ENCODE measurements around the gene PTPN23.
A peak's percentile ranks its signal among the peaks of the same experiment; 100 is the strongest.

Gene PTPN23

GRCh38 chr3:47434849-47435248, 54.0 kb downstream of the PTPN23 start (continued):
- TF ChIP-seq TCF4 (CRISPR knock-in tag; IDR thresholded peaks at IDR 0.05; ENCODE audit: borderline replicate concordance) = no peak
- no peak for TF ChIP-seq ZFP30 (CRISPR knock-in tag; IDR thresholded peaks at IDR 0.05)
- no peak for TF ChIP-seq TOX (CRISPR knock-in tag; IDR thresholded peaks at IDR 0.05; ENCODE audit: borderline replicate concordance)
- no peak for TF ChIP-seq CSDC2 (CRISPR knock-in tag; IDR thresholded peaks at IDR 0.05)
- TF ChIP-seq PPARA (CRISPR knock-in tag; IDR thresholded peaks at IDR 0.05; ENCODE audit: borderline replicate concordance) = no peak
- TF ChIP-seq ZC3H10 (CRISPR knock-in tag; IDR thresholded peaks at IDR 0.05) = no peak
- TF ChIP-seq BACH2 (CRISPR knock-in tag; IDR thresholded peaks at IDR 0.05; ENCODE audit: borderline replicate concordance) = no peak

GRCh38 chr3:47436180-47436579, 55.4 kb downstream of the PTPN23 start:
- TF ChIP-seq ZNF70 (CRISPR knock-in tag; IDR thresholded peaks at IDR 0.05) = no peak
- no peak for TF ChIP-seq BACH2 (CRISPR knock-in tag; IDR thresholded peaks at IDR 0.05; ENCODE audit: borderline replicate concordance)
- TF ChIP-seq ZFP30 (CRISPR knock-in tag; IDR thresholded peaks at IDR 0.05) = no peak
- no peak for TF ChIP-seq ARNTL (CRISPR knock-in tag; IDR thresholded peaks at IDR 0.05; ENCODE audit: borderline replicate concordance, low read depth)
- TF ChIP-seq, protein P1, sequence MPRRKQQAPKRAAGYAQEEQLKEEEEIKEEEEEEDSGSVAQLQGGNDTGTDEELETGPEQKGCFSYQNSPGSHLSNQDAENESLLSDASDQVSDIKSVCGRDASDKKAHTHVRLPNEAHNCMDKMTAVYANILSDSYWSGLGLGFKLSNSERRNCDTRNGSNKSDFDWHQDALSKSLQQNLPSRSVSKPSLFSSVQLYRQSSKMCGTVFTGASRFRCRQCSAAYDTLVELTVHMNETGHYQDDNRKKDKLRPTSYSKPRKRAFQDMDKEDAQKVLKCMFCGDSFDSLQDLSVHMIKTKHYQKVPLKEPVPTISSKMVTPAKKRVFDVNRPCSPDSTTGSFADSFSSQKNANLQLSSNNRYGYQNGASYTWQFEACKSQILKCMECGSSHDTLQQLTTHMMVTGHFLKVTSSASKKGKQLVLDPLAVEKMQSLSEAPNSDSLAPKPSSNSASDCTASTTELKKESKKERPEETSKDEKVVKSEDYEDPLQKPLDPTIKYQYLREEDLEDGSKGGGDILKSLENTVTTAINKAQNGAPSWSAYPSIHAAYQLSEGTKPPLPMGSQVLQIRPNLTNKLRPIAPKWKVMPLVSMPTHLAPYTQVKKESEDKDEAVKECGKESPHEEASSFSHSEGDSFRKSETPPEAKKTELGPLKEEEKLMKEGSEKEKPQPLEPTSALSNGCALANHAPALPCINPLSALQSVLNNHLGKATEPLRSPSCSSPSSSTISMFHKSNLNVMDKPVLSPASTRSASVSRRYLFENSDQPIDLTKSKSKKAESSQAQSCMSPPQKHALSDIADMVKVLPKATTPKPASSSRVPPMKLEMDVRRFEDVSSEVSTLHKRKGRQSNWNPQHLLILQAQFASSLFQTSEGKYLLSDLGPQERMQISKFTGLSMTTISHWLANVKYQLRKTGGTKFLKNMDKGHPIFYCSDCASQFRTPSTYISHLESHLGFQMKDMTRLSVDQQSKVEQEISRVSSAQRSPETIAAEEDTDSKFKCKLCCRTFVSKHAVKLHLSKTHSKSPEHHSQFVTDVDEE (CRISPR knock-in tag; IDR thresholded peaks at IDR 0.05) = no peak
- TF ChIP-seq ESRRG (CRISPR knock-in tag; IDR thresholded peaks at IDR 0.05) = no peak
- TF ChIP-seq OSR1 (CRISPR knock-in tag; IDR thresholded peaks at IDR 0.05) = no peak
- no peak for TF ChIP-seq SNAI2 (CRISPR knock-in tag; IDR thresholded peaks at IDR 0.05)
- TF ChIP-seq ZFP3 (CRISPR knock-in tag; IDR thresholded peaks at IDR 0.05) = no peak
- ATAC-seq = no peak

DNA sequence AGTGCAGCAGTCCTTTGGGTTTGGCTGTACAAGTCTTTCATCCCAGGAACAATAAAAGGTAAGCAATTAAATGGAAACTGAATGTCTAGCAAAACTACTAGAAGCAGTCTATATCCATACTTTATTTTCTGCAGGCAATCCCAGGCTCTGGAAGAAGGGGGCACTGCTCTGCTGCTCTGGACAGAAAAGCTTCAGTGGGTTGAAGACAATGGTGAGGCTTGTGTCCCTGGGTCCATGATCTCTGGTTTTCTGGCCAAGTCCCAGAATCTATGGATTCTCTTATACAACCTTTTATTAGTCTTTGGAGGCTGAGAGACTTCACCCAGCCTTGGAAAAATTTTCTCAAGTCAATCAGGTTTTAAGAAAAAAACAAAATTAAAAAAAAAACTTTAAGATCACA, 59.3 kb downstream of the PTPN23 start:
- TF ChIP-seq, protein P2, sequence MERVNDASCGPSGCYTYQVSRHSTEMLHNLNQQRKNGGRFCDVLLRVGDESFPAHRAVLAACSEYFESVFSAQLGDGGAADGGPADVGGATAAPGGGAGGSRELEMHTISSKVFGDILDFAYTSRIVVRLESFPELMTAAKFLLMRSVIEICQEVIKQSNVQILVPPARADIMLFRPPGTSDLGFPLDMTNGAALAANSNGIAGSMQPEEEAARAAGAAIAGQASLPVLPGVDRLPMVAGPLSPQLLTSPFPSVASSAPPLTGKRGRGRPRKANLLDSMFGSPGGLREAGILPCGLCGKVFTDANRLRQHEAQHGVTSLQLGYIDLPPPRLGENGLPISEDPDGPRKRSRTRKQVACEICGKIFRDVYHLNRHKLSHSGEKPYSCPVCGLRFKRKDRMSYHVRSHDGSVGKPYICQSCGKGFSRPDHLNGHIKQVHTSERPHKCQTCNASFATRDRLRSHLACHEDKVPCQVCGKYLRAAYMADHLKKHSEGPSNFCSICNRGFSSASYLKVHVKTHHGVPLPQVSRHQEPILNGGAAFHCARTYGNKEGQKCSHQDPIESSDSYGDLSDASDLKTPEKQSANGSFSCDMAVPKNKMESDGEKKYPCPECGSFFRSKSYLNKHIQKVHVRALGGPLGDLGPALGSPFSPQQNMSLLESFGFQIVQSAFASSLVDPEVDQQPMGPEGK (CRISPR knock-in tag; IDR thresholded peaks at IDR 0.05; ENCODE audit: borderline replicate concordance) = no peak
- no peak for TF ChIP-seq OSR1 (CRISPR knock-in tag; IDR thresholded peaks at IDR 0.05)
- TF ChIP-seq BACH2 (CRISPR knock-in tag; IDR thresholded peaks at IDR 0.05; ENCODE audit: borderline replicate concordance) = no peak
- TF ChIP-seq ISL1 (CRISPR knock-in tag; IDR thresholded peaks at IDR 0.05) = no peak
- TF ChIP-seq ESRRG (CRISPR knock-in tag; IDR thresholded peaks at IDR 0.05) = no peak
- TF ChIP-seq, protein P3, sequence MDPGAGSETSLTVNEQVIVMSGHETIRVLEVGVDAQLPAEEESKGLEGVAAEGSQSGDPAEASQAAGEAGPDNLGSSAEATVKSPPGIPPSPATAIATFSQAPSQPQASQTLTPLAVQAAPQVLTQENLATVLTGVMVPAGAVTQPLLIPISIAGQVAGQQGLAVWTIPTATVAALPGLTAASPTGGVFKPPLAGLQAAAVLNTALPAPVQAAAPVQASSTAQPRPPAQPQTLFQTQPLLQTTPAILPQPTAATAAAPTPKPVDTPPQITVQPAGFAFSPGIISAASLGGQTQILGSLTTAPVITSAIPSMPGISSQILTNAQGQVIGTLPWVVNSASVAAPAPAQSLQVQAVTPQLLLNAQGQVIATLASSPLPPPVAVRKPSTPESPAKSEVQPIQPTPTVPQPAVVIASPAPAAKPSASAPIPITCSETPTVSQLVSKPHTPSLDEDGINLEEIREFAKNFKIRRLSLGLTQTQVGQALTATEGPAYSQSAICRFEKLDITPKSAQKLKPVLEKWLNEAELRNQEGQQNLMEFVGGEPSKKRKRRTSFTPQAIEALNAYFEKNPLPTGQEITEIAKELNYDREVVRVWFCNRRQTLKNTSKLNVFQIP (CRISPR knock-in tag; IDR thresholded peaks at IDR 0.05; ENCODE audit: borderline replicate concordance, low read depth) = no peak
- TF ChIP-seq ZNF565 (CRISPR knock-in tag; conservative IDR thresholded peaks at IDR 0.05; ENCODE audit: low read depth) = no peak
- TF ChIP-seq ARNTL (CRISPR knock-in tag; IDR thresholded peaks at IDR 0.05; ENCODE audit: borderline replicate concordance, low read depth) = no peak
- ATAC-seq = peak; percentile 55; the same call in 1 of the 3 replicates

- ATAC-seq = no peak
- TF ChIP-seq ZNF70 (CRISPR knock-in tag; IDR thresholded peaks at IDR 0.05) (no peak), BACH2 (CRISPR knock-in tag; IDR thresholded peaks at IDR 0.05; ENCODE audit: borderline replicate concordance) (no peak), ZC3H10 (CRISPR knock-in tag; IDR thresholded peaks at IDR 0.05) (no peak), SNAI2 (CRISPR knock-in tag; IDR thresholded peaks at IDR 0.05) (no peak), ZNF8 (CRISPR knock-in tag; IDR thresholded peaks at IDR 0.05) (no peak), PPARA (CRISPR knock-in tag; IDR thresholded peaks at IDR 0.05; ENCODE audit: borderline replicate concordance) (no peak), ARNTL (CRISPR knock-in tag; IDR thresholded peaks at IDR 0.05; ENCODE audit: borderline replicate concordance, low read depth) (no peak), RARB (CRISPR knock-in tag; IDR thresholded peaks at IDR 0.05) (no peak), ESRRG (CRISPR knock-in tag; IDR thresholded peaks at IDR 0.05) (no peak), CSDC2 (CRISPR knock-in tag; IDR thresholded peaks at IDR 0.05) (no peak), TCF4 (CRISPR knock-in tag; IDR thresholded peaks at IDR 0.05; ENCODE audit: borderline replicate concordance) (no peak), GLIS3 (CRISPR knock-in tag; IDR thresholded peaks at IDR 0.05) (no peak)
- TF ChIP-seq, protein P1 (CRISPR knock-in tag; IDR thresholded peaks at IDR 0.05) = no peak
- TF ChIP-seq, protein P2 (CRISPR knock-in tag; IDR thresholded peaks at IDR 0.05; ENCODE audit: borderline replicate concordance) = no peak
- TF ChIP-seq, protein P3 (CRISPR knock-in tag; IDR thresholded peaks at IDR 0.05; ENCODE audit: borderline replicate concordance, low read depth) = no peak
Measured at GRCh38 chr3:47441796-47442551, 61.2 kb downstream of the PTPN23 start.
